Measurements from ENCODE around the gene DNM3. TPM values are rescaled to one million over a fixed set of nuclear protein-coding genes. Genes with fewer than 3 reads are reported as not detected.

DNM3 gene
- total and polyA plus RNA-seq, 10 of the 15 experiments (the other 5 are each of a cell fraction or from before 2014, with no cell fraction given): 0.03 to 1.5 (median 0.08) TPM; not detected in 3

DNA sequence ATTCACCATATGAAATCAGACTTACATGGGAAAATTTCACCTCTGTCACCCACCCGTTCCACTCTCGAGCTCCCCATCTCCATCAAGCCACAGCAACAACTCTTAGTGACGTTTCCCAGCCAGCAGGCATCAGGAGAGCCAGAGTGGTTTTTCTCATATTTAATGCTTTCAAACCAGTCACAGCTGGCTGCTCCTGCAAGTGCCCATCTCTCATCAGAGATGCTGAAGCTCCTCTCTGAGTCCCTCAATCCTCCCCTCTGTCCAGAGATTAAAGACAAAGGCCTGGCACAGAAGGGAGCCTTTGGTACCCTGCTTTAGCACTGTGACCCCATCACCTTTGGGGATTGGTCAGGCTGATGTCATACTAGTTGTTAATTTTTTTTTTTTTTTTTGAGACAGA lies 277.3 kb downstream of the DNM3 start:
- TF ChIP-seq EED (IDR thresholded peaks at IDR 0.05; ENCODE audit: low read depth) (no peak), IRF4 (IDR thresholded peaks at IDR 0.05; ENCODE audit: low read depth, low read length) (no peak), MEF2B (IDR thresholded peaks at IDR 0.05; ENCODE audit: partially characterized antibody, poor library complexity, severe bottlenecking) (no peak), NBN (IDR thresholded peaks at IDR 0.05) (no peak), ATF7 (IDR thresholded peaks at IDR 0.05; ENCODE audit: low read depth) (peak; percentile 12; the same call in 1 of the 2 replicates), BMI1 (IDR thresholded peaks at IDR 0.05; ENCODE audit: borderline replicate concordance) (no peak), PAX5 (IDR thresholded peaks at IDR 0.05; ENCODE audit: borderline replicate concordance, low read depth, low read length) (peak; percentile 84), LARP7 (IDR thresholded peaks at IDR 0.05) (no peak), SUZ12 (IDR thresholded peaks at IDR 0.05; ENCODE audit: unreplicated experiment) (no peak), NFIC (IDR thresholded peaks at IDR 0.05; ENCODE audit: low read depth, low read length) (no peak)
- TF ChIP-seq, protein P1, sequence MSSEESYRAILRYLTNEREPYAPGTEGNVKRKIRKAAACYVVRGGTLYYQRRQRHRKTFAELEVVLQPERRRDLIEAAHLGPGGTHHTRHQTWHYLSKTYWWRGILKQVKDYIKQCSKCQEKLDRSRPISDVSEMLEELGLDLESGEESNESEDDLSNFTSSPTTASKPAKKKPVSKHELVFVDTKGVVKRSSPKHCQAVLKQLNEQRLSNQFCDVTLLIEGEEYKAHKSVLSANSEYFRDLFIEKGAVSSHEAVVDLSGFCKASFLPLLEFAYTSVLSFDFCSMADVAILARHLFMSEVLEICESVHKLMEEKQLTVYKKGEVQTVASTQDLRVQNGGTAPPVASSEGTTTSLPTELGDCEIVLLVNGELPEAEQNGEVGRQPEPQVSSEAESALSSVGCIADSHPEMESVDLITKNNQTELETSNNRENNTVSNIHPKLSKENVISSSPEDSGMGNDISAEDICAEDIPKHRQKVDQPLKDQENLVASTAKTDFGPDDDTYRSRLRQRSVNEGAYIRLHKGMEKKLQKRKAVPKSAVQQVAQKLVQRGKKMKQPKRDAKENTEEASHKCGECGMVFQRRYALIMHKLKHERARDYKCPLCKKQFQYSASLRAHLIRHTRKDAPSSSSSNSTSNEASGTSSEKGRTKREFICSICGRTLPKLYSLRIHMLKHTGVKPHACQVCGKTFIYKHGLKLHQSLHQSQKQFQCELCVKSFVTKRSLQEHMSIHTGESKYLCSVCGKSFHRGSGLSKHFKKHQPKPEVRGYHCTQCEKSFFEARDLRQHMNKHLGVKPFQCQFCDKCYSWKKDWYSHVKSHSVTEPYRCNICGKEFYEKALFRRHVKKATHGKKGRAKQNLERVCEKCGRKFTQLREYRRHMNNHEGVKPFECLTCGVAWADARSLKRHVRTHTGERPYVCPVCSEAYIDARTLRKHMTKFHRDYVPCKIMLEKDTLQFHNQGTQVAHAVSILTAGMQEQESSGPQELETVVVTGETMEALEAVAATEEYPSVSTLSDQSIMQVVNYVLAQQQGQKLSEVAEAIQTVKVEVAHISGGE (CRISPR knock-in tag; IDR thresholded peaks at IDR 0.05): no peak
- TF ChIP-seq, protein P2, sequence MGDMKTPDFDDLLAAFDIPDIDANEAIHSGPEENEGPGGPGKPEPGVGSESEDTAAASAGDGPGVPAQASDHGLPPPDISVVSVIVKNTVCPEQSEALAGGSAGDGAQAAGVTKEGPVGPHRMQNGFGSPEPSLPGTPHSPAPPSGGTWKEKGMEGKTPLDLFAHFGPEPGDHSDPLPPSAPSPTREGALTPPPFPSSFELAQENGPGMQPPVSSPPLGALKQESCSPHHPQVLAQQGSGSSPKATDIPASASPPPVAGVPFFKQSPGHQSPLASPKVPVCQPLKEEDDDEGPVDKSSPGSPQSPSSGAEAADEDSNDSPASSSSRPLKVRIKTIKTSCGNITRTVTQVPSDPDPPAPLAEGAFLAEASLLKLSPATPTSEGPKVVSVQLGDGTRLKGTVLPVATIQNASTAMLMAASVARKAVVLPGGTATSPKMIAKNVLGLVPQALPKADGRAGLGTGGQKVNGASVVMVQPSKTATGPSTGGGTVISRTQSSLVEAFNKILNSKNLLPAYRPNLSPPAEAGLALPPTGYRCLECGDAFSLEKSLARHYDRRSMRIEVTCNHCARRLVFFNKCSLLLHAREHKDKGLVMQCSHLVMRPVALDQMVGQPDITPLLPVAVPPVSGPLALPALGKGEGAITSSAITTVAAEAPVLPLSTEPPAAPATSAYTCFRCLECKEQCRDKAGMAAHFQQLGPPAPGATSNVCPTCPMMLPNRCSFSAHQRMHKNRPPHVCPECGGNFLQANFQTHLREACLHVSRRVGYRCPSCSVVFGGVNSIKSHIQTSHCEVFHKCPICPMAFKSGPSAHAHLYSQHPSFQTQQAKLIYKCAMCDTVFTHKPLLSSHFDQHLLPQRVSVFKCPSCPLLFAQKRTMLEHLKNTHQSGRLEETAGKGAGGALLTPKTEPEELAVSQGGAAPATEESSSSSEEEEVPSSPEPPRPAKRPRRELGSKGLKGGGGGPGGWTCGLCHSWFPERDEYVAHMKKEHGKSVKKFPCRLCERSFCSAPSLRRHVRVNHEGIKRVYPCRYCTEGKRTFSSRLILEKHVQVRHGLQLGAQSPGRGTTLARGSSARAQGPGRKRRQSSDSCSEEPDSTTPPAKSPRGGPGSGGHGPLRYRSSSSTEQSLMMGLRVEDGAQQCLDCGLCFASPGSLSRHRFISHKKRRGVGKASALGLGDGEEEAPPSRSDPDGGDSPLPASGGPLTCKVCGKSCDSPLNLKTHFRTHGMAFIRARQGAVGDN (IDR thresholded peaks at IDR 0.05): 0 out of 2 replicates have a peak, but pooled peaks have one; percentile 12
- no peaks in the 10 kb centered on the region for H3K36me3 ChIP-seq (ENCODE audit: control insufficient read depth in 2 of 2, insufficient read depth in 2 of 2, low read length in 1 of 2)
- ChIA-PET SMC1A (ENCODE audit: uncharacterized antibody, unreplicated experiment) (interaction anchor here (0.7 to 1.8 kb wide), 9 partner anchors 10 to 287 kb away, joined by 3 to 8 read pairs (median 5); no protein-coding TSS in a partner anchor), CTCF (interaction anchor here (0.6 to 1.0 kb wide), 3 partner anchors 9 to 972 kb away, joined by 3 to 5 read pairs (median 3); no protein-coding TSS in a partner anchor), RAD21 (ENCODE audit: unreplicated experiment) (interaction anchor here (1.4 to 1.6 kb wide), 2 partner anchors 224 to 262 kb away, joined by 3 to 6 read pairs; no protein-coding TSS in a partner anchor), POLR2A (interaction anchor here (0.6 to 1.0 kb wide), 2 partner anchors 9 to 241 kb away, joined by 3 read pairs; no protein-coding TSS in a partner anchor)
- no peaks in the 10 kb centered on the region for H3K27me3 ChIP-seq (replicated peaks in 1 of 2; ENCODE audit: control insufficient read depth in 2 of 2, insufficient read depth in 2 of 2, low read length in 1 of 2)
- no peak overlapping the region for H3K4me3 ChIP-seq
- peaks cover 3% of the 10 kb centered on the region; the same call in 1 of the 2 replicates for H3K4me1 ChIP-seq (ENCODE audit: control insufficient read depth, insufficient read depth, low read length)
- no peak overlapping the region for H2AFZ ChIP-seq (ENCODE audit: control insufficient read depth, low read depth, low read length)
- no peak for FAIRE-seq
- H3K9me3 ChIP-seq (replicated peaks; ENCODE audit: control insufficient read depth, insufficient read depth, low read length): peaks cover 2% of the 10 kb centered on the region
- H3K4me2 ChIP-seq (ENCODE audit: control insufficient read depth, insufficient read depth): no peak overlapping the region
- WGBS (ENCODE audit: insufficient coverage, insufficient replicate concordance, low lambda C conversion rate, missing lambda C conversion rate): 0% methylated on average over 3 of the region's 3 CpGs
- DNase-seq (ENCODE audit: low read depth, low spot score): peak; percentile 25
- no peak overlapping the region for H3K9ac ChIP-seq (ENCODE audit: control insufficient read depth, insufficient read depth, low read length)
- intact Hi-C loops (cut with micrococcal nuclease; ENCODE audit: unreplicated experiment): no loop called here
- H3K79me2 ChIP-seq (ENCODE audit: control insufficient read depth, insufficient read depth, low read length): no peaks in the 10 kb centered on the region
- BruUV-seq (replicated peaks): no TSS peak
- H4K20me1 ChIP-seq (ENCODE audit: control insufficient read depth, insufficient read depth): no peaks in the 10 kb centered on the region
- no peak overlapping the region for H3K27ac ChIP-seq (ENCODE audit: control insufficient read depth, insufficient read depth)
- in situ Hi-C loops (cut with MboI): no loop called here
- peak; percentile 60 for ATAC-seq

All from GM12878 (cell line).